Gastrocnemius medialis (tissue), 4 donors: ENCODE results near the gene ZNHIT3.

Experiments
- POLR2A ChIP-seq, 2 donors: fragments of 450-650 bp; IDR thresholded peaks; one replicate each; pipeline ENCODE4 v1.6.1; 2017; ENCODE audit warnings: antibody characterized with exemption in 2 of 2, mild to moderate bottlenecking in 2 of 2, moderate library complexity in 2 of 2
- TF ChIP-seq, protein P1 (sequence below), 5 experiments: fragments of 450-650 bp in 3 of 5; fragments of 200-600 bp in 2 of 5; sonication (generic) in 2 of 5; IDR thresholded peaks in 4 of 5; conservative IDR thresholded peaks in 1 of 5; 1 replicate in 4 of 5; 2 replicates in 1 of 5; pipeline ENCODE4 v1.5.1; 2016 to 2019; ENCODE audit warnings: antibody characterized with exemption in 5 of 5, mild to moderate bottlenecking in 3 of 5, moderate library complexity in 3 of 5

DNA sequence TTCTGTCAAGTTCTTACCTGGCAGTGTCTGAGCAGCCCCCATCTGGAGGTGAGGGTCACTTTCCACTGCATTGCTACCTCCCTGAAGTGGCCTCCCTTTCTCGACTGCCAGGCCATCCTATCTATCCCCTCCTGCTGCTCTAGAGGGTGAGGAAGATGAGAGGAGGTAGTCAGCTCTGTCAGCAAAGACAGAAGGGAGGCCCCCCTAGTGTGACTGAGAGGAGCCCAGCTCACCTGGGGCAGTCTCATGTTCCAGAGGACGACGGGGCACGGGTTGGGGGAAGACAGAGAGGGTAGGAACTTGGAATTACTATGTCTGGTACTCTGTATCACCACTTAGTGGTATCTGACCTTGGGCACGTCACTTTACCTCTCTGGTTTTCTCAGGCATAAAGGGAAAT is 26.2 kb downstream of the ZNHIT3 start:
- TF ChIP-seq, protein P1, sequence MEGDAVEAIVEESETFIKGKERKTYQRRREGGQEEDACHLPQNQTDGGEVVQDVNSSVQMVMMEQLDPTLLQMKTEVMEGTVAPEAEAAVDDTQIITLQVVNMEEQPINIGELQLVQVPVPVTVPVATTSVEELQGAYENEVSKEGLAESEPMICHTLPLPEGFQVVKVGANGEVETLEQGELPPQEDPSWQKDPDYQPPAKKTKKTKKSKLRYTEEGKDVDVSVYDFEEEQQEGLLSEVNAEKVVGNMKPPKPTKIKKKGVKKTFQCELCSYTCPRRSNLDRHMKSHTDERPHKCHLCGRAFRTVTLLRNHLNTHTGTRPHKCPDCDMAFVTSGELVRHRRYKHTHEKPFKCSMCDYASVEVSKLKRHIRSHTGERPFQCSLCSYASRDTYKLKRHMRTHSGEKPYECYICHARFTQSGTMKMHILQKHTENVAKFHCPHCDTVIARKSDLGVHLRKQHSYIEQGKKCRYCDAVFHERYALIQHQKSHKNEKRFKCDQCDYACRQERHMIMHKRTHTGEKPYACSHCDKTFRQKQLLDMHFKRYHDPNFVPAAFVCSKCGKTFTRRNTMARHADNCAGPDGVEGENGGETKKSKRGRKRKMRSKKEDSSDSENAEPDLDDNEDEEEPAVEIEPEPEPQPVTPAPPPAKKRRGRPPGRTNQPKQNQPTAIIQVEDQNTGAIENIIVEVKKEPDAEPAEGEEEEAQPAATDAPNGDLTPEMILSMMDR (IDR thresholded peaks at IDR 0.05 in 4 of 5, conservative IDR thresholded peaks at IDR 0.05 in 1 of 5): no peak
- no peak for TF ChIP-seq POLR2A (IDR thresholded peaks at IDR 0.05)
